ENCODE measurements around the gene CEACAM20. TPM values are rescaled to one million over a fixed set of nuclear protein-coding genes. Genes with fewer than 3 reads are reported as not detected.

Gene CEACAM20
- total RNA-seq (not detected), polyA plus RNA-seq (under 1 TPM in 1 of 2 donors, not detected in 1; 0.63 TPM)
- long read RNA-seq, donor 1: 0 reads
- long read RNA-seq, donor 2: 0 reads

- ATAC-seq (ENCODE audit: low FRiP score) (no peak), DNase-seq (no peak)
- 68 to 73% methylated on average over 9 of the region's 9 CpGs for WGBS, 2 donors
- intact Hi-C loops (cut with DNase I): no loop called here
- Histone ChIP-seq H3K9me3 (ENCODE audit: control insufficient read depth, low read length) (peaks cover 5% of the 10 kb centered on the region), H3K4me1 (ENCODE audit: control insufficient read depth in 1 of 2, insufficient read depth in 2 of 2, low read length in 2 of 2) (no peaks in the 10 kb centered on the region), H3K27ac (ENCODE audit: low read depth in 1 of 2, low read length in 2 of 2) (no peak within 1 kb of the TSS), H3K27me3 (ENCODE audit: control insufficient read depth in 1 of 2, insufficient read depth in 2 of 2, low read length in 1 of 2) (no peaks in the 10 kb centered on the region), H3K4me3 (ENCODE audit: low read length in 2 of 2) (no peak within 1 kb of the TSS), H3K36me3 (ENCODE audit: control insufficient read depth in 1 of 2, insufficient read depth in 2 of 2, low read length in 1 of 2) (no peaks in the 10 kb centered on the region)
Observed at GRCh38 chr19:44529536-44529935, at the start of gene CEACAM20. Gene CEACAM20 (minus strand): TSS chr19:44529675. CDS start chr19:44529509, 166 bp downstream.

- no peaks in the 10 kb centered on the region for H3K9me3 ChIP-seq (ENCODE audit: control insufficient read depth, low read length)
- H3K36me3 ChIP-seq (ENCODE audit: control insufficient read depth in 1 of 2, insufficient read depth in 2 of 2, low read length in 1 of 2): no peaks in the 10 kb centered on the region
- no peak overlapping the region for H3K27ac ChIP-seq (ENCODE audit: low read depth in 1 of 2, low read length in 2 of 2)
- DNase-seq: no peak
- H3K4me3 ChIP-seq (ENCODE audit: low read length in 2 of 2): no peak overlapping the region
- no peaks in the 10 kb centered on the region for H3K4me1 ChIP-seq (ENCODE audit: control insufficient read depth in 1 of 2, insufficient read depth in 2 of 2, low read length in 2 of 2)
- H3K27me3 ChIP-seq (ENCODE audit: control insufficient read depth in 1 of 2, insufficient read depth in 2 of 2, low read length in 1 of 2): no peaks in the 10 kb centered on the region
- 57 to 64% methylated on average over 1 of the region's 1 CpG for WGBS, 2 donors
- intact Hi-C loops (cut with DNase I): no loop called here
- ATAC-seq (ENCODE audit: low FRiP score): no peak
Observed at GRCh38 chr19:44577566-44577874, 48.0 kb upstream of the CEACAM20 start.

- no peak overlapping the region for H3K27ac ChIP-seq (ENCODE audit: low read depth in 1 of 2, low read length in 2 of 2)
- ATAC-seq (ENCODE audit: low FRiP score): no peak
Observed at GRCh38 chr19:44576843-44577565, 47.5 kb upstream of the CEACAM20 start.

GRCh38 chr19:44575116-44575700 lies 45.7 kb upstream of the CEACAM20 start:
- H3K4me1 ChIP-seq (ENCODE audit: control insufficient read depth in 1 of 2, insufficient read depth in 2 of 2, low read length in 2 of 2): no peaks in the 10 kb centered on the region
- H3K27ac ChIP-seq (ENCODE audit: low read depth in 1 of 2, low read length in 2 of 2): no peak overlapping the region
- intact Hi-C loops (cut with DNase I): no loop called here
- H3K36me3 ChIP-seq (ENCODE audit: control insufficient read depth in 1 of 2, insufficient read depth in 2 of 2, low read length in 1 of 2): no peaks in the 10 kb centered on the region
- no peaks in the 10 kb centered on the region for H3K9me3 ChIP-seq (ENCODE audit: control insufficient read depth, low read length)
- DNase-seq (no peak), ATAC-seq (ENCODE audit: low FRiP score) (no peak)
- no peaks in the 10 kb centered on the region for H3K27me3 ChIP-seq (ENCODE audit: control insufficient read depth in 1 of 2, insufficient read depth in 2 of 2, low read length in 1 of 2)
- no peak overlapping the region for H3K4me3 ChIP-seq (ENCODE audit: low read length in 2 of 2)
- 78 to 81% methylated on average over 11 of the region's 11 CpGs for WGBS, 2 donors

More at GRCh38 chr19:44576843-44577565, 47.5 kb upstream of the CEACAM20 start:
- H3K4me1 ChIP-seq (ENCODE audit: control insufficient read depth in 1 of 2, insufficient read depth in 2 of 2, low read length in 2 of 2): no peaks in the 10 kb centered on the region
- DNase-seq: no peak
- no peaks in the 10 kb centered on the region for H3K9me3 ChIP-seq (ENCODE audit: control insufficient read depth, low read length)
- 64 to 78% methylated on average over 8 of the region's 8 CpGs for WGBS, 2 donors
- intact Hi-C loops (cut with DNase I): no loop called here
- H3K27me3 ChIP-seq (ENCODE audit: control insufficient read depth in 1 of 2, insufficient read depth in 2 of 2, low read length in 1 of 2): no peaks in the 10 kb centered on the region
- no peak overlapping the region for H3K4me3 ChIP-seq (ENCODE audit: low read length in 2 of 2)
- no peaks in the 10 kb centered on the region for H3K36me3 ChIP-seq (ENCODE audit: control insufficient read depth in 1 of 2, insufficient read depth in 2 of 2, low read length in 1 of 2)

- intact Hi-C loops (cut with DNase I): no loop called here
- WGBS, 2 donors: 85 to 89% methylated on average over 8 of the region's 8 CpGs
Observed at GRCh38 chr19:44574186-44574950, 44.9 kb upstream of the CEACAM20 start.

GRCh38 chr19:44573627-44574026 lies 44.2 kb upstream of the CEACAM20 start:
- intact Hi-C loops (cut with DNase I): no loop called here
- H3K4me1 ChIP-seq (ENCODE audit: control insufficient read depth in 1 of 2, insufficient read depth in 2 of 2, low read length in 2 of 2): no peaks in the 10 kb centered on the region
- WGBS, 2 donors: 59 to 71% methylated on average over 4 of the region's 4 CpGs
- H3K9me3 ChIP-seq (ENCODE audit: control insufficient read depth, low read length): no peaks in the 10 kb centered on the region
- ATAC-seq (ENCODE audit: low FRiP score): no peak
- no peak overlapping the region for H3K4me3 ChIP-seq (ENCODE audit: low read length in 2 of 2)
- no peak for DNase-seq
- H3K27me3 ChIP-seq (ENCODE audit: control insufficient read depth in 1 of 2, insufficient read depth in 2 of 2, low read length in 1 of 2): no peaks in the 10 kb centered on the region
- H3K36me3 ChIP-seq (ENCODE audit: control insufficient read depth in 1 of 2, insufficient read depth in 2 of 2, low read length in 1 of 2): no peaks in the 10 kb centered on the region
- no peak overlapping the region for H3K27ac ChIP-seq (ENCODE audit: low read depth in 1 of 2, low read length in 2 of 2)

More at GRCh38 chr19:44574186-44574950, 44.9 kb upstream of the CEACAM20 start:
- ATAC-seq (ENCODE audit: low FRiP score): no peak
- H3K36me3 ChIP-seq (ENCODE audit: control insufficient read depth in 1 of 2, insufficient read depth in 2 of 2, low read length in 1 of 2): no peaks in the 10 kb centered on the region
- DNase-seq: no peak
- H3K27ac ChIP-seq (ENCODE audit: low read depth in 1 of 2, low read length in 2 of 2): no peak overlapping the region
- H3K4me1 ChIP-seq (ENCODE audit: control insufficient read depth in 1 of 2, insufficient read depth in 2 of 2, low read length in 2 of 2): no peaks in the 10 kb centered on the region
- no peaks in the 10 kb centered on the region for H3K9me3 ChIP-seq (ENCODE audit: control insufficient read depth, low read length)
- H3K4me3 ChIP-seq (ENCODE audit: low read length in 2 of 2): no peak overlapping the region
- no peaks in the 10 kb centered on the region for H3K27me3 ChIP-seq (ENCODE audit: control insufficient read depth in 1 of 2, insufficient read depth in 2 of 2, low read length in 1 of 2)

- ATAC-seq (ENCODE audit: low FRiP score) (no peak), DNase-seq (no peak)
- Histone ChIP-seq H3K4me3 (ENCODE audit: low read length in 2 of 2) (no peak overlapping the region), H3K36me3 (ENCODE audit: control insufficient read depth in 1 of 2, insufficient read depth in 2 of 2, low read length in 1 of 2) (no peaks in the 10 kb centered on the region), H3K4me1 (ENCODE audit: control insufficient read depth in 1 of 2, insufficient read depth in 2 of 2, low read length in 2 of 2) (no peaks in the 10 kb centered on the region), H3K27me3 (ENCODE audit: control insufficient read depth in 1 of 2, insufficient read depth in 2 of 2, low read length in 1 of 2) (no peaks in the 10 kb centered on the region), H3K9me3 (ENCODE audit: control insufficient read depth, low read length) (no peaks in the 10 kb centered on the region), H3K27ac (ENCODE audit: low read depth in 1 of 2, low read length in 2 of 2) (no peak overlapping the region)
- intact Hi-C loops (cut with DNase I): no loop called here
- 85 to 91% methylated on average over 4 of the region's 4 CpGs for WGBS, 2 donors
Observed at GRCh38 chr19:44573183-44573582, 43.7 kb upstream of the CEACAM20 start.

GRCh38 chr19:44572581-44572900 lies 43.1 kb upstream of the CEACAM20 start:
- no peak overlapping the region for H3K4me3 ChIP-seq (ENCODE audit: low read length in 2 of 2)
- no peak overlapping the region for H3K27ac ChIP-seq (ENCODE audit: low read depth in 1 of 2, low read length in 2 of 2)
- DNase-seq (no peak), ATAC-seq (ENCODE audit: low FRiP score) (no peak)
- no peaks in the 10 kb centered on the region for H3K9me3 ChIP-seq (ENCODE audit: control insufficient read depth, low read length)
- H3K27me3 ChIP-seq (ENCODE audit: control insufficient read depth in 1 of 2, insufficient read depth in 2 of 2, low read length in 1 of 2): no peaks in the 10 kb centered on the region
- 63 to 71% methylated on average over 4 of the region's 4 CpGs for WGBS, 2 donors
- H3K4me1 ChIP-seq (ENCODE audit: control insufficient read depth in 1 of 2, insufficient read depth in 2 of 2, low read length in 2 of 2): no peaks in the 10 kb centered on the region
- intact Hi-C loops (cut with DNase I): no loop called here
- H3K36me3 ChIP-seq (ENCODE audit: control insufficient read depth in 1 of 2, insufficient read depth in 2 of 2, low read length in 1 of 2): no peaks in the 10 kb centered on the region
